ENCODE data around the gene ZNF217.
A peak's percentile ranks its signal among the peaks of the same experiment; 100 is the strongest.
"Not testable (repeated sequence)": the region's sequence is repeated elsewhere in the genome, so short reads cannot be mapped to it uniquely, and the experiment has no call there.

Gene ZNF217

GRCh38 chr20:53621482-53622246, 28.0 kb upstream of the ZNF217 start:
- peak; percentile 55 for DNase-seq

GRCh38 chr20:53618490-53619000, 24.9 kb upstream of the ZNF217 start:
- DNase-seq, result not testable (repeated sequence)

GRCh38 chr20:53617791-53618489, 24.3 kb upstream of the ZNF217 start:
- DNase-seq, result no peak

- not testable (repeated sequence) for DNase-seq
These were observed 22.9 kb upstream of the ZNF217 start for GRCh38 chr20:53616489-53616888.

GRCh38 chr20:53613748-53614147, 20.1 kb upstream of the ZNF217 start:
- DNase-seq, result no peak

- DNase-seq, result not testable (repeated sequence)
These were observed 18.6 kb upstream of the ZNF217 start for GRCh38 chr20:53612289-53612688.

GRCh38 chr20:53611449-53611894, 17.8 kb upstream of the ZNF217 start:
- DNase-seq, result no peak

GRCh38 chr20:53609491-53610445, 16.1 kb upstream of the ZNF217 start:
- peak; percentile 53 for DNase-seq

- DNase-seq, result no peak
These were observed 15.1 kb upstream of the ZNF217 start for GRCh38 chr20:53608456-53609452.

GRCh38 chr20:53608071-53608455, 14.4 kb upstream of the ZNF217 start:
- DNase-seq, result no peak

- DNase-seq, result no peak
These were observed 12.8 kb upstream of the ZNF217 start for GRCh38 chr20:53606364-53606985.

- DNase-seq, result not testable (repeated sequence)
These were observed 11.8 kb upstream of the ZNF217 start for GRCh38 chr20:53605401-53605800.

GRCh38 chr20:53604846-53605245, 11.2 kb upstream of the ZNF217 start:
- not testable (repeated sequence) for DNase-seq

- DNase-seq, result no peak
These were observed 9.0 kb upstream of the ZNF217 start for GRCh38 chr20:53602661-53603060.

- DNase-seq, result no peak
These were observed 6.4 kb upstream of the ZNF217 start for GRCh38 chr20:53599910-53600632.

- no peak for DNase-seq
These were observed 5.7 kb upstream of the ZNF217 start for GRCh38 chr20:53599378-53599777.

GRCh38 chr20:53599044-53599362, 5.4 kb upstream of the ZNF217 start:
- DNase-seq, result no peak

- no peak for DNase-seq
These were observed 4.8 kb upstream of the ZNF217 start for GRCh38 chr20:53598140-53599043.

- DNase-seq, result peak; percentile 36
These were observed 4.0 kb upstream of the ZNF217 start for GRCh38 chr20:53597521-53598120.
